Dermis microvascular lymphatic vessel endothelial cell (primary cell): ENCODE data around the gene TRIM31. TPM values are rescaled to one million over a fixed set of nuclear protein-coding genes. Genes with fewer than 3 reads are reported as not detected.
"Not testable (repeated sequence)": the region's sequence is repeated elsewhere in the genome, so short reads cannot be mapped to it uniquely, and the experiment has no call there.

Experiments
- DNase-seq, 2 donors: peaks; one replicate each; pipeline versions ENCODE4 v3.0.0 to v3.0.0-alpha.2; 2010; ENCODE audit warnings: low read depth in 2 of 2
- total RNA-seq: library from RNA; depleted of rRNA; stranded (reverse); fragments of >200 nt; gene quantifications from 2 replicates; pipeline ENCODE4 v1.2.1, GENCODE V29; 2014

The TRIM31 gene
- total RNA-seq, 1 donor from 2014 or later = not detected

DNA sequence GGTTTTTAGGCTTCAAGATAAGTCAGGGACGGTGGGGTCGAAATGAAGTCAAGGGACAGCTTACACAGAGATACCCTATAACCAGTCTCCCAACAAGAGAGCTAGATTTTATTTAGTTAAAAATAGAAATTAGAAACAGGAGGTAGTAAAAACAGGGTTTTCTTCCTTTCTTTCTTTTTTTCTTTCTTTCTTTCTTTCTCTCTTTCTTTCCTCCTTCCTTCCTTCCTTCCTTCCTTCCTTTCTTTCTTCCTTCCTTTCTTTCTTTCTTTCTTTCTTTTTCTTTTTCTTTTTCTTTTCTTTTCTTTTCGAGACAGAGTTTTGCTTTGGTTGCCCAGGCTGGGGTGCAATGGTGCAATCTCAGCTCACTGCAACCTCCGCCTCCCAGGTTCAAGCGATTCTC, 5.8 kb upstream of the TRIM31 start:
- not testable (repeated sequence) for DNase-seq

GRCh38 chr6:30116724-30117123, 3.8 kb upstream of the TRIM31 start:
- DNase-seq = no peak

- no peak for DNase-seq
These were observed 951 bp upstream of the TRIM31 start for GRCh38 chr6:30113841-30114240.

DNA sequence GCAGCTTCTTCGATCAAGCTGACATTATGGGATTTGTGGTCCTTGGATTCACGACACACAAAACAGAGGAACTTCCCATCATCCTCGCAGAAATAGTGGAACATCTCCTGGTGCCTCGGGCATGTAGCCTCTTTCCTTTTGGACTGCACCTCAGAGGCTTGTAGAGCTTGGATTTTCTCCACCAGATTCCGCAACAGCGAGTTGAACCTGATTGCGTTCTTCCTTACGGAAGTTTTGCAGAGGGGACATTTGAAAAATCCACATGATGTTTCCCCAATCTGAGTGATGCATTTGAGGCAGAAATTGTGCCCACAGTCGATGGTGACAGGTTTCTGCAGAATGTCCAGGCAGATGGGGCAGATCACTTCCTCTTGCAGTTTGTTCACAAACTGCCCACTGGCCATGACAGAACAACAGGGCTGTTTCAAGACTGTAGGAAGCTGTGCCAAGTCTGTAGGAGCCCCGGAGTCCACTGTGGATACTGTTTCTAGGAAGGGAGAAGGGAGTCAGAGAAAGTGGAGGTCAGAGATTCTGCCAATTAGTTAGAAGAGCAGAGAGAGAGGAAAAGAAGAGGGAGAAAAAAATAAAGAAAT, 392 bp downstream of the TRIM31 start:
- no peak for DNase-seq

- DNase-seq = no peak
These were observed 1.5 kb downstream of the TRIM31 start for GRCh38 chr6:30111266-30111856.

DNA sequence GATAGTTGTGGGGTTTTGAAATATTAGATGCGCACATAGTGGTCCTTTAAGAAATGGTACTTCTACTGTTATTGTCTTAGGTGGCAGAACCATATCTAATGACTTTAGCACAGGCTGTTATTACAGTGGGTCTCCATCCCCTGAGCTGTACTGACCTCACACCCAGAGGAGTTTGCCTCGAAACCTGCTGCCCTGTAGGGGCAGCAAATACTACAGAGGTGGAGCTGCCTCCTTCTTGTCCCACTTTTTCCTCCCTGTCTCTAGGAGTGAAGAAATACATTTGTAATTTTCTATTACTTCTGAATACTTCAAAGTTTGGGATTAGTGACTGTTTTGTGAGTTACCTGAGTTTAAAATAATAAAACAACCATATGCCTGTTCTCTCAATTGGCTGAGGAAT, 8.2 kb downstream of the TRIM31 start:
- DNase-seq = no peak

- DNase-seq = no peak
These were observed 9.1 kb downstream of the TRIM31 start for GRCh38 chr6:30103872-30104179.

GRCh38 chr6:30102970-30103871, 9.7 kb downstream of the TRIM31 start:
- DNase-seq = peak; percentile 51 to 86

- no peak for DNase-seq
These were observed 10.4 kb downstream of the TRIM31 start for GRCh38 chr6:30102414-30102969.

DNA sequence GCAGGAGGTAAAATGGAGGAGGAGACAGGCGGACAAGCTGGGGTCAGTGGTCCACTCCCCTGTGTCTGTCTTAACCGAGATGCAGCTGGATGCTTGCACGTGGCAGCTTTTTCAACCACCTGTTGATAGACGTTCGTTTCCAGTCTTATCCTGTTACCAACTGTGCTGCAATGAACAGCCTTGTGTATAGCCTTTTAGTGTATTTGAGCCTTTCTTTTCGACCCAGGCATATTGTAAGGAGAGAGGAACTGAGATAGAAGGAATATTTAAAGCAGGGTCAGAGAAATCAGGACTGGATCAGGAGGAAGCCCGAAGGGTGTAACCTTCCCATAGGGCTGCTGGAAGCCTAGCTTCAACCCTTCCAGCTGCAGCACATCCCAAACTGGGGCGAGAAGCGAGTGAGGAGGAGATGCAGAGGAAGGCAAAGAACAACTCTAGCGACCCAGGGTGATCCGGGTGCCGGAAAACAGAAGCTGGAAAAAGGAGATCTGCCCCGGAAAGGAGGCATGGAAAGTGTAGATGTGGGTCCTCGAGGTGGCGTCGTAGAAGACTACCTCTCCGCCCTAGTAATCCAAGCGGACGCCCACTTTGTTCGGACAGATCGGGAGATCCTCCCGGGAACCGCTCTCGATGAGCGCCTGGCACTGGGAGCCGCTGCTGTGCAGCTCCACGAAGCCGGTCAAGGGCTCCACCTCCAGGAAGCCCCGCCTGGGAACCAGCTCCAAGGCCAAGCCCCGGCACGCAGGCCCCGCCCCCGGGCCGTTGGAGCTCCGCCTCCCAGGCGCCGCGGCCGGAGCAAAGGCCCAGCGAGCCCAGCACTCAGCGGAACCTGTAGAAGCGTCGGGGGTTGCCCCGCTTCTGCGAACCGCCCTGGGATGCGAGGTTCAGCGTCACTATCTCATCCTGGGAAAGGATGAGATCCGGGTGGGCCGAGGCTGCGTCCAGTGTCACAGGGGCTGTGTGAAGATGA, 11.2 kb downstream of the TRIM31 start:
- peak; percentile 52 to 85 for DNase-seq

- DNase-seq = peak in 1 of 2 donors; percentile 22
These were observed 12.1 kb downstream of the TRIM31 start for GRCh38 chr6:30100585-30101443.

DNA sequence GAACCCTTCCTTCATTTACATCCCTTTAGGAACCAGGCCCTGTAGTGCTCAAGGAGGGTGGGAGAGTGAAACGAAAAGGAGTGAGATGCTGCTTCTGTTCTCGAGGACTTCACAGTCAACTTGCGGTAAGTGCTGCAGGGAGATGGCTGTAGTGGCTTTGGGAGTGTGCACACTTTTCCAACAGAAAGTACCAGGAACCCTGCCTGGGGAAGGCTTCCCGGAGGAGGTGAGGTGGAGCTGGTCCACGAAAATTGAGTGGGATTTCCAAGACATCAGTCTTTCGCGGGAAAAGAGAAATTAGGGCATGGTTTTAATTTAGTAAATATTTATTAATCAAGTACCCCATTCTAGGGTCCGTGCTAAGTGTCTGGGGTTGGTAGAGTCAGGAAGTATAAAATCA, 12.7 kb downstream of the TRIM31 start:
- no peak for DNase-seq

GRCh38 chr6:30097902-30098768, 14.8 kb downstream of the TRIM31 start:
- no peak for DNase-seq

DNA sequence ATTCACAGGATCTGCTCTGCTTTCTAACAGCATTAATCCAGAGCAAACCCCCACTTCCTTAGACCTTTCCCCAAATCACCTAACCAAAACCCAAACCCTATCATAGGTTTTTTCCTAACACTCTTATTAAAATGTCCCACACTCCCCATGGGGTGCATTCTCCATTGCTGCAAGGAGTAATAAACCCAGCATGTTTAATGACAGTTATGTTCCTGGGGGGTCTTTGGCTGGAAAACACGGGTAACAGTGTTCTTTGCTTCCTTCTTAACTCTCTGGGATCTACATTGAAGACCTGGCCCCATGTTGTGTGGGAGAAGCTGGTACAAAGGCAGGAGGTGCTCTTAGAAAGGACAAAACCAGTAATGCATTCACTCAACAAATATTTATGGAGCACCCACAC, 16.1 kb downstream of the TRIM31 start:
- DNase-seq = no peak

- no peak for DNase-seq
These were observed 18.8 kb downstream of the TRIM31 start for GRCh38 chr6:30093951-30094661.

- DNase-seq = no peak
These were observed 19.9 kb downstream of the TRIM31 start for GRCh38 chr6:30092852-30093543.

- peak in 1 of 2 donors; percentile 23 for DNase-seq
These were observed 21.1 kb downstream of the TRIM31 start for GRCh38 chr6:30091577-30092381.
